Right lobe of liver (tissue), 6 donors: ENCODE measurements around the gene ITPR2. TPM values are rescaled to one million over a fixed set of nuclear protein-coding genes. Genes with fewer than 3 reads are reported as not detected.

Experiments
- ATAC-seq, 4 donors: fragments of 200-7000 bp; cut with Tn5 transposase; one replicate each; pipeline ENCODE4 v1.9.1; 2020; ENCODE audit warnings: mild to moderate bottlenecking in 4 of 4, moderate library complexity in 4 of 4
- DNase-seq, 3 donors: peaks; one replicate each; pipeline ENCODE4 v3.0.0-alpha.2; 2020
- H3K27ac ChIP-seq, 3 donors: fragments of 200-600 bp; one replicate each; pipeline ENCODE4 v1.8.0; 2022
- H3K27me3 ChIP-seq, 2 donors: fragments of 200-600 bp; one replicate each; pipeline ENCODE4 v1.8.0; 2022
- H3K36me3 ChIP-seq, 4 donors: fragments of 200-600 bp; sonication (generic) in 1 of 4; one replicate each; pipeline versions ENCODE4 v1.5.1 to v1.8.0; 2017 to 2022; ENCODE audit warnings: control low read depth in 1 of 4
- H3K4me1 ChIP-seq, 4 donors: fragments of 200-600 bp; sonication (generic) in 1 of 4; one replicate each; pipeline versions ENCODE4 v1.5.1 to v1.8.0; 2017 to 2022; ENCODE audit warnings: control low read depth in 1 of 4
- H3K4me3 ChIP-seq, 3 donors: fragments of 200-600 bp; one replicate each; pipeline ENCODE4 v1.8.0; 2022
- H3K9me3 ChIP-seq, 4 donors: fragments of 200-600 bp; sonication (generic) in 1 of 4; one replicate each; pipeline versions ENCODE4 v1.5.1 to v1.8.0; 2017 to 2022; ENCODE audit warnings: control low read depth in 1 of 4
- CTCF ChIP-seq, 4 donors: fragments of 200-600 bp in 3 of 4; fragments of 450-650 bp in 1 of 4; IDR thresholded peaks; one replicate each; pipeline versions ENCODE4 v1.5.1 to v1.8.0; 2016 to 2022; ENCODE audit warnings: antibody characterized with exemption in 4 of 4, mild to moderate bottlenecking in 2 of 4
- POLR2A ChIP-seq: fragments of 450-650 bp; IDR thresholded peaks from one replicate; pipeline ENCODE4 v1.6.1; 2017; ENCODE audit warnings: antibody characterized with exemption, mild to moderate bottlenecking
- WGBS: methylation state at CpG from one replicate; pipeline ENCODE4 v1.1.6; 2018; ENCODE audit warnings: low coverage, low lambda C conversion rate; ENCODE audit not compliant: insufficient coverage; ENCODE audit errors: missing lambda C conversion rate; 5-methylcytosine and 5-hydroxymethylcytosine counted together
- intact Hi-C, 2 donors: fragments of 100-400 bp; cut with DNase I; formaldehyde crosslinking; loops; one replicate each; pipeline versions ENCODE4 v1.11.2 to v1.14.1; 2022
- total RNA-seq, 6 experiments: library from RNA; depleted of rRNA in 2 of 6; stranded (reverse); fragments of >200 nt in 2 of 6; fragmentation: NEBNext Ultra II Directional in 3 of 6; extraction: Animal tissue kit (Norgen Biotek cat#: 25700) in 3 of 6; gene quantifications; one replicate each; pipeline versions ENCODE4 v1.1.0 to v1.2.4, GENCODE V29; 2016 to 2023
- donor health status: DM: no; HTN: yes; CAD: no.
- donor health status: DM: no; HTN: no; CAD: no.
- donor health status: DM: no; HTN: no; CAD: no.
- donor health status: DM: no; HTN: yes; CAD: no.
- donor health status: DM: no; HTN: yes; CAD: no.

The ITPR2 gene
- total RNA-seq, 6 experiments from 2014 or later, result 39.3 to 114 (median 57.2) TPM

- H3K27me3 ChIP-seq, result no peaks in the 10 kb centered on the region
- ATAC-seq (peak in 3 of 4 donors; percentile 36 to 42 (median 37)), DNase-seq (no peak)
- H3K9me3 ChIP-seq, result no peaks in the 10 kb centered on the region
- H3K36me3 ChIP-seq, result peaks cover 0 to 38% (median 14%) of the 10 kb centered on the region in 4 donors
- H3K27ac ChIP-seq, result no peak overlapping the region
- TF ChIP-seq CTCF (IDR thresholded peaks at IDR 0.05) (no peak), POLR2A (no peak)
- intact Hi-C loops, result no loop called here
- peaks cover 0 to 3% (median 0%) of the 10 kb centered on the region in 4 donors for H3K4me1 ChIP-seq
- no peak overlapping the region for H3K4me3 ChIP-seq
- WGBS, result 40% methylated on average over 6 of the region's 6 CpGs
These were observed 143.6 kb downstream of the ITPR2 start for GRCh38 chr12:26689281-26689841.

- H3K4me1 ChIP-seq, result peaks cover 0 to 3% (median 0%) of the 10 kb centered on the region in 4 donors
- intact Hi-C loops, result no loop called here
- WGBS, result 100% methylated on average over 1 of the region's 1 CpG
- H3K4me3 ChIP-seq, result no peak overlapping the region
- DNase-seq (no peak), ATAC-seq (no peak)
- TF ChIP-seq CTCF (IDR thresholded peaks at IDR 0.05) (no peak), POLR2A (no peak)
- no peaks in the 10 kb centered on the region for H3K9me3 ChIP-seq
- H3K27ac ChIP-seq, result no peak overlapping the region
- H3K27me3 ChIP-seq, result no peaks in the 10 kb centered on the region
- peaks cover 0 to 38% (median 11%) of the 10 kb centered on the region in 4 donors for H3K36me3 ChIP-seq
These were observed 144.6 kb downstream of the ITPR2 start for GRCh38 chr12:26688344-26688904.

- H3K9me3 ChIP-seq, result no peaks in the 10 kb centered on the region
- WGBS, result 37% methylated on average over 4 of the region's 4 CpGs
- H3K4me1 ChIP-seq, result peaks cover 0 to 3% (median 0%) of the 10 kb centered on the region in 4 donors
- DNase-seq (no peak), ATAC-seq (peak in 3 of 4 donors; percentile 68 to 77 (median 70))
- H3K27me3 ChIP-seq, result no peaks in the 10 kb centered on the region
- TF ChIP-seq POLR2A (no peak), CTCF (IDR thresholded peaks at IDR 0.05) (no peak)
- H3K36me3 ChIP-seq, result peaks cover 0 to 43% (median 10%) of the 10 kb centered on the region in 4 donors
- H3K4me3 ChIP-seq, result no peak overlapping the region
- intact Hi-C loops, result no loop called here
- no peak overlapping the region for H3K27ac ChIP-seq
These were observed 146.6 kb downstream of the ITPR2 start for GRCh38 chr12:26686408-26686807.

- no peaks in the 10 kb centered on the region for H3K9me3 ChIP-seq
- H3K4me3 ChIP-seq, result no peak overlapping the region
- H3K4me1 ChIP-seq, result peaks cover 0 to 3% (median 0%) of the 10 kb centered on the region in 4 donors
- H3K27me3 ChIP-seq, result no peaks in the 10 kb centered on the region
- no peak for ATAC-seq
- no peak for DNase-seq
- TF ChIP-seq POLR2A, result no peak
- no peak overlapping the region for H3K27ac ChIP-seq
- intact Hi-C loops, result no loop called here
- H3K36me3 ChIP-seq, result peaks cover 0 to 53% (median 10%) of the 10 kb centered on the region in 4 donors
These were observed 148.9 kb downstream of the ITPR2 start for GRCh38 chr12:26684101-26684500.

- Histone ChIP-seq H3K27ac (no peak overlapping the region), H3K36me3 (peaks cover 0 to 53% (median 10%) of the 10 kb centered on the region in 4 donors), H3K4me3 (no peak overlapping the region), H3K4me1 (peaks cover 0 to 3% (median 0%) of the 10 kb centered on the region in 4 donors), H3K27me3 (no peaks in the 10 kb centered on the region), H3K9me3 (no peaks in the 10 kb centered on the region)
- intact Hi-C loops, result no loop called here
- DNase-seq (no peak), ATAC-seq (no peak)
- 98% methylated on average over 5 of the region's 5 CpGs for WGBS
- TF ChIP-seq CTCF (IDR thresholded peaks at IDR 0.05), result no peak
- TF ChIP-seq POLR2A, result no peak
These were observed 149.6 kb downstream of the ITPR2 start for GRCh38 chr12:26683443-26683842.
